Upper lobe of left lung (tissue), 6 donors: ENCODE results near the gene TTK. TPM values are rescaled to one million over a fixed set of nuclear protein-coding genes. Genes with fewer than 3 reads are reported as not detected.

Experiments used
- ATAC-seq, 2 donors: fragments of 200-7000 bp; cut with Tn5 transposase; one replicate each; pipeline ENCODE4 v1.9.1; 2022; ENCODE audit warnings: mild to moderate bottlenecking in 2 of 2, moderate library complexity in 2 of 2; ENCODE audit not compliant: low FRiP score in 2 of 2
- DNase-seq, 2 donors: peaks; one replicate each; pipeline ENCODE4 v3.0.0-alpha.2; 2019 to 2020
- H3K27ac ChIP-seq, 4 donors: fragments of 200-600 bp; sonication (generic); one replicate each; pipeline ENCODE4 v1.5.1; 2016 to 2019
- H3K27me3 ChIP-seq, 4 donors: fragments of 200-600 bp; sonication (generic); one replicate each; pipeline ENCODE4 v1.5.1; 2017 to 2019
- H3K36me3 ChIP-seq, 4 donors: fragments of 200-600 bp; sonication (generic); one replicate each; pipeline ENCODE4 v1.5.1; 2016 to 2019
- H3K4me1 ChIP-seq, 4 donors: fragments of 200-600 bp; sonication (generic); one replicate each; pipeline ENCODE4 v1.5.1; 2018 to 2019
- H3K4me3 ChIP-seq, 4 donors: fragments of 200-600 bp; sonication (generic); one replicate each; pipeline ENCODE4 v1.5.1; 2017 to 2019; ENCODE audit warnings: mild to moderate bottlenecking in 2 of 4, moderate library complexity in 1 of 4
- H3K9me3 ChIP-seq, 4 donors: fragments of 200-600 bp; sonication (generic); one replicate each; pipeline ENCODE4 v1.5.1; 2018 to 2019
- CTCF ChIP-seq, 6 experiments: fragments of 450-650 bp in 4 of 6; fragments of 200-600 bp in 2 of 6; sonication (generic) in 2 of 6; IDR thresholded peaks; one replicate each; pipeline ENCODE4 v1.5.1; 2016 to 2019; ENCODE audit warnings: antibody characterized with exemption in 6 of 6
- EP300 ChIP-seq, 4 donors: sonication (generic); formaldehyde crosslinking; IDR thresholded peaks; one replicate each; pipeline ENCODE4 v1.5.1; 2017; ENCODE audit warnings: antibody characterized with exemption in 4 of 4, control low read depth in 2 of 4
- POLR2A ChIP-seq, 4 donors: fragments of 450-650 bp; IDR thresholded peaks; one replicate each; pipeline ENCODE4 v1.5.1; 2016 to 2017; ENCODE audit warnings: antibody characterized with exemption in 4 of 4, mild to moderate bottlenecking in 2 of 4
- POLR2AphosphoS5 ChIP-seq, 2 donors: sonication (generic); formaldehyde crosslinking; IDR thresholded peaks; one replicate each; pipeline ENCODE4 v1.5.1; 2017; ENCODE audit warnings: antibody characterized with exemption in 2 of 2
- WGBS, 2 donors: methylation state at CpG; one replicate each; pipeline ENCODE4 v1.1.5; 2017 to 2018; 5-methylcytosine and 5-hydroxymethylcytosine counted together
- total RNA-seq, 6 donors: library from RNA; depleted of rRNA in 4 of 6; stranded (reverse); fragments of >200 nt in 4 of 6; gene quantifications; one replicate each; pipeline versions ENCODE4 v1.1.0 to v1.2.1, GENCODE V29; 2016 to 2021
- donor health status: DM: no; HTN: no; CAD: no; lungs with moderate emphysema.
- donor health status: DM: no; HTN: yes; CAD: no; lungs with severe emphysema.

TTK gene
- total RNA-seq, 6 donors from 2014 or later: 0.91 to 2.3 (median 1.4) TPM; not detected in 2

- H3K27me3 ChIP-seq: no peaks in the 10 kb centered on the region
- no peak for TF ChIP-seq POLR2AphosphoS5 (IDR thresholded peaks at IDR 0.05)
- no peak for TF ChIP-seq CTCF (IDR thresholded peaks at IDR 0.05)
- no peak for TF ChIP-seq POLR2A (IDR thresholded peaks at IDR 0.05)
- TF ChIP-seq EP300 (IDR thresholded peaks at IDR 0.05): no peak
- 81 to 89% methylated on average over 6 of the region's 6 CpGs for WGBS, 2 donors
- H3K4me3 ChIP-seq: no peak overlapping the region
- no peak for ATAC-seq
- H3K4me1 ChIP-seq: no peaks in the 10 kb centered on the region
- no peaks in the 10 kb centered on the region for H3K9me3 ChIP-seq
- no peaks in the 10 kb centered on the region for H3K36me3 ChIP-seq
- no peak for DNase-seq
- H3K27ac ChIP-seq: no peak overlapping the region
Measured at GRCh38 chr6:80088637-80089036, 84.2 kb downstream of the TTK start.

- no peak for TF ChIP-seq CTCF (IDR thresholded peaks at IDR 0.05)
- TF ChIP-seq EP300 (IDR thresholded peaks at IDR 0.05): no peak
- TF ChIP-seq POLR2AphosphoS5 (IDR thresholded peaks at IDR 0.05): no peak
- no peak for TF ChIP-seq POLR2A (IDR thresholded peaks at IDR 0.05)
- Histone ChIP-seq H3K27ac (no peak overlapping the region), H3K4me3 (no peak overlapping the region), H3K36me3 (no peaks in the 10 kb centered on the region), H3K27me3 (no peaks in the 10 kb centered on the region), H3K4me1 (no peaks in the 10 kb centered on the region), H3K9me3 (no peaks in the 10 kb centered on the region)
- no peak for ATAC-seq
- DNase-seq: no peak
Measured at GRCh38 chr6:80091506-80091905, 87.1 kb downstream of the TTK start.

Other genes with a start within 250 kb of the TTK start
- gene ELOVL4, start 57.1 kb upstream of the TTK start, total RNA-seq: under 1 TPM in 3 of 6 donors, not detected in 3; 0.17 to 0.49 (median 0.37) TPM
- 10 to 100 TPM; 12.8 to 26.2 (median 14.5) TPM for gene BCKDHB, start 102.0 kb downstream of the TTK start, total RNA-seq